CD8-positive, alpha-beta memory T cell (primary cell): Measurements from ENCODE around the gene OR2V1. TPM values are rescaled to one million over a fixed set of nuclear protein-coding genes. Genes with fewer than 3 reads are reported as not detected.

ENCODE experiments used
- CTCF ChIA-PET: fragments of 350-600 bp; sonication (Branson Sonifier 250); formaldehyde crosslinking; loops from one replicate; lab custom pipeline; 2021; ENCODE audit warnings: antibody characterized with exemption; lab: Charles Lee
- POLR2A ChIA-PET: fragments of 350-600 bp; sonication (Branson Sonifier 250); formaldehyde crosslinking; loops from one replicate; lab custom pipeline; 2021; ENCODE audit warnings: antibody characterized with exemption; lab: Charles Lee
- DNase-seq, 5 donors: peaks; one replicate each; pipeline versions ENCODE4 v3.0.0 to v3.0.0-alpha.2; 2020 to 2022; ENCODE audit warnings: mixed read lengths in 1 of 5
- H3K27ac ChIP-seq: one replicate; pipeline ENCODE4 v1.7.0; 2013; ENCODE audit warnings: low read depth, mild to moderate bottlenecking, low read length, moderate library complexity
- H3K27me3 ChIP-seq: 2 replicates; pipeline ENCODE4 v1.7.0; 2013; ENCODE audit warnings: low read length, mild to moderate bottlenecking; ENCODE audit not compliant: insufficient read depth, poor library complexity, severe bottlenecking
- H3K36me3 ChIP-seq: 2 replicates; pipeline ENCODE4 v1.7.0; 2013; ENCODE audit warnings: mild to moderate bottlenecking, low read length, moderate library complexity; ENCODE audit not compliant: insufficient read depth
- H3K4me1 ChIP-seq: 2 replicates; pipeline ENCODE4 v1.7.0; 2013; ENCODE audit warnings: mild to moderate bottlenecking, low read length, moderate library complexity; ENCODE audit not compliant: insufficient read depth
- H3K4me3 ChIP-seq: 2 replicates; pipeline ENCODE4 v1.7.0; 2013; ENCODE audit warnings: mild to moderate bottlenecking, low read length
- H3K9me3 ChIP-seq: 2 replicates; pipeline ENCODE4 v1.7.0; 2013; ENCODE audit warnings: mild to moderate bottlenecking, low read length
- H3K27ac Mint-ChIP-seq, 8 donors: one replicate each; pipeline ENCODE4 v1.8.0; 2020 to 2021; ENCODE audit warnings: mixed read lengths in 8 of 8, mild to moderate bottlenecking in 6 of 8, inconsistent platforms in 3 of 8, moderate library complexity in 3 of 8
- H3K27me3 Mint-ChIP-seq, 2 donors: one replicate each; pipeline ENCODE4 v1.8.0; 2020 to 2021; ENCODE audit warnings: mixed read lengths in 2 of 2, mild to moderate bottlenecking in 1 of 2, moderate library complexity in 1 of 2
- H3K36me3 Mint-ChIP-seq, 3 donors: one replicate each; pipeline ENCODE4 v1.8.0; 2020 to 2021; ENCODE audit warnings: mixed read lengths in 3 of 3, inconsistent platforms in 1 of 3, mild to moderate bottlenecking in 1 of 3
- H3K4me1 Mint-ChIP-seq, 3 donors: one replicate each; pipeline ENCODE4 v1.8.0; 2020 to 2021; ENCODE audit warnings: mixed read lengths in 3 of 3, inconsistent platforms in 1 of 3, mild to moderate bottlenecking in 1 of 3
- H3K4me3 Mint-ChIP-seq, 7 donors: one replicate each; pipeline ENCODE4 v1.8.0; 2020 to 2021; ENCODE audit warnings: mixed read lengths in 7 of 7, mild to moderate bottlenecking in 6 of 7, moderate library complexity in 4 of 7, inconsistent platforms in 2 of 7
- H3K9me3 Mint-ChIP-seq, 5 donors: one replicate each; pipeline ENCODE4 v1.8.0; 2020 to 2022; ENCODE audit warnings: mixed read lengths in 5 of 5, mild to moderate bottlenecking in 3 of 5, moderate library complexity in 2 of 5, inconsistent platforms in 1 of 5
- polyA plus RNA-seq: library from polyadenylated mRNA; unstranded; fragments of 300-500 nt; fragmentation: Illumina TruSeq; gene quantifications from one replicate; pipeline ENCODE4 v1.2.3, GENCODE V29; 2021
- total RNA-seq, 2 experiments: library from RNA; stranded (reverse); gene quantifications; one replicate each; pipeline ENCODE4 v1.2.3, GENCODE V29; 2021

OR2V1 gene
- total and polyA plus RNA-seq, 3 experiments from 2014 or later = not detected

GRCh38 chr5:181086026-181086883 lies 44.7 kb downstream of the OR2V1 start:
- Histone ChIP-seq H3K9me3 (no peaks in the 10 kb centered on the region), H3K27me3 (no peaks in the 10 kb centered on the region), H3K4me1 (no peaks in the 10 kb centered on the region), H3K27ac (no peak overlapping the region), H3K36me3 (no peaks in the 10 kb centered on the region), H3K4me3 (no peak overlapping the region)
- peaks cover 20 to 40% of the 10 kb centered on the region in 2 donors for H3K27me3 Mint-ChIP-seq
- H3K4me1 Mint-ChIP-seq = peaks cover 0 to 3% (median 0%) of the 10 kb centered on the region in 3 donors
- POLR2A ChIA-PET = no interaction called here
- H3K27ac Mint-ChIP-seq = no peak overlapping the region
- no peak overlapping the region for H3K4me3 Mint-ChIP-seq
- CTCF ChIA-PET = no interaction called here
- no peak for DNase-seq
- no peaks in the 10 kb centered on the region for H3K36me3 Mint-ChIP-seq
- no peaks in the 10 kb centered on the region for H3K9me3 Mint-ChIP-seq

- no peak overlapping the region for H3K27ac ChIP-seq
- no peaks in the 10 kb centered on the region for H3K36me3 Mint-ChIP-seq
- H3K9me3 Mint-ChIP-seq = no peaks in the 10 kb centered on the region
- H3K27ac Mint-ChIP-seq = no peak overlapping the region
- H3K27me3 Mint-ChIP-seq = peaks cover 20 to 43% of the 10 kb centered on the region in 2 donors
- H3K4me1 Mint-ChIP-seq = peaks cover 0 to 3% (median 0%) of the 10 kb centered on the region in 3 donors
- DNase-seq = no peak
- CTCF ChIA-PET = no interaction called here
- no peak overlapping the region for H3K4me3 ChIP-seq
- POLR2A ChIA-PET = no interaction called here
- H3K36me3 ChIP-seq = no peaks in the 10 kb centered on the region
- no peak overlapping the region for H3K4me3 Mint-ChIP-seq
- H3K4me1 ChIP-seq = no peaks in the 10 kb centered on the region
- no peaks in the 10 kb centered on the region for H3K9me3 ChIP-seq
- no peaks in the 10 kb centered on the region for H3K27me3 ChIP-seq
Measured at GRCh38 chr5:181084621-181085195, 46.3 kb downstream of the OR2V1 start.

DNA sequence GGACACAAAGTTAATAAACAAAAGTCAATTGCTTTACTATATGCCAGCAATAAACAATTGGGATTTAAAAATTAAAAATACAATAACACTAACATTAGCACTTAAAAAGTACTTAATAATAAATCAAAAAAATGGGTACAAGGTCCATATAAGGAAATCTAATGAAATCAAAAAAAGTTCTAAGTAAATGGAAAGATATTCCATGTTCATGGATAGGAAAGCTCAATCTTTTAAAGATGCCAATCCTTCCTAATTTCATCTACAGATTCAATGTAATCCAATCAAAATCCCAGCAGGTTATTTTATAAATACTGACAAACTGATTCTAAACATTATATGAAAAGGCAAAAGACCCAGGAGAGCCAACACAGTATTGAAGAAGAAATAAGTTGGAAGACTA lies 49.0 kb downstream of the OR2V1 start:
- H3K4me1 Mint-ChIP-seq = peaks cover 0 to 3% (median 0%) of the 10 kb centered on the region in 3 donors
- no peak for DNase-seq
- no peak overlapping the region for H3K4me3 ChIP-seq
- H3K27ac Mint-ChIP-seq = no peak overlapping the region
- ChIA-PET CTCF (no interaction called here), POLR2A (no interaction called here)
- no peaks in the 10 kb centered on the region for H3K27me3 ChIP-seq
- H3K4me1 ChIP-seq = no peaks in the 10 kb centered on the region
- no peaks in the 10 kb centered on the region for H3K9me3 ChIP-seq
- H3K36me3 ChIP-seq = no peaks in the 10 kb centered on the region
- H3K4me3 Mint-ChIP-seq = no peak overlapping the region
- peaks cover 17 to 49% of the 10 kb centered on the region in 2 donors for H3K27me3 Mint-ChIP-seq
- no peak overlapping the region for H3K27ac ChIP-seq
- peaks cover 0 to 2% (median 0%) of the 10 kb centered on the region in 3 donors for H3K36me3 Mint-ChIP-seq
- H3K9me3 Mint-ChIP-seq = peaks cover 0 to 2% (median 0%) of the 10 kb centered on the region in 5 donors

DNA sequence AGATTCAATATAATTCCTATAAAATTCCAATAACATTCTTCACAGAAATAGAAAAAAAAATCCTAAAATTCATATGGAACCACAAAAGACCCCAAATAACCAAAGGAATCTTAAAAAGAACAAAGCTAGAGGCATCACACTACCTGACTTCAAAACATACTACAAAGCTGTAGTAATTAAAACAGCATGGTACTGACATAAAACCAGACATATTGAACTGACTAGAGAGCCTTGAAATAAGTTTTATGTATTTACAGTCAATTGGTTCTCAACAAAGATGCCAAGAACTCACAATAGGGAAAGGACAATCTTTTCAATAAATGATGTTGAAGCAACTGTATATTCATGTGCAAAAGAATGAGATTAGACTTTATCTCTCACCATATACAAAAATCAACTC lies 54.0 kb downstream of the OR2V1 start:
- no peaks in the 10 kb centered on the region for H3K36me3 ChIP-seq
- no peak for DNase-seq
- CTCF ChIA-PET = no interaction called here
- no peak overlapping the region for H3K27ac Mint-ChIP-seq
- peaks cover 26 to 45% of the 10 kb centered on the region in 2 donors for H3K27me3 Mint-ChIP-seq
- H3K4me3 Mint-ChIP-seq = no peak overlapping the region
- H3K36me3 Mint-ChIP-seq = peaks cover 0 to 7% (median 0%) of the 10 kb centered on the region in 3 donors
- H3K9me3 Mint-ChIP-seq = peaks cover 0 to 10% (median 2%) of the 10 kb centered on the region in 5 donors
- H3K4me1 Mint-ChIP-seq = no peaks in the 10 kb centered on the region
- H3K27ac ChIP-seq = no peak overlapping the region
- no peaks in the 10 kb centered on the region for H3K27me3 ChIP-seq
- POLR2A ChIA-PET = no interaction called here
- H3K4me3 ChIP-seq = no peak overlapping the region
- no peaks in the 10 kb centered on the region for H3K4me1 ChIP-seq
- H3K9me3 ChIP-seq = no peaks in the 10 kb centered on the region

Other genes starting within 250 kb of the OR2V1 start
- under 1 TPM in 1 of 2 experiments, not detected in 1; 0.13 TPM for gene BTNL8, start 232.0 kb downstream of the OR2V1 start, total RNA-seq
- not detected for gene BTNL8, start 232.0 kb downstream of the OR2V1 start, polyA plus RNA-seq
- gene BTNL3, start 142.3 kb downstream of the OR2V1 start, total RNA-seq = not detected
- gene BTNL3, start 142.3 kb downstream of the OR2V1 start, polyA plus RNA-seq = not detected
- not detected for gene BTNL9, start 90.9 kb downstream of the OR2V1 start, total RNA-seq
- gene BTNL9, start 90.9 kb downstream of the OR2V1 start, polyA plus RNA-seq = not detected
- gene OR2V2, start 16.4 kb upstream of the OR2V1 start, total RNA-seq = not detected
- gene OR2V2, start 16.4 kb upstream of the OR2V1 start, polyA plus RNA-seq = not detected
- 1 to 10 TPM; 2.2 to 2.3 TPM for gene TRIM7, start 74.0 kb upstream of the OR2V1 start, total RNA-seq
- gene TRIM7, start 74.0 kb upstream of the OR2V1 start, polyA plus RNA-seq = 0.74 TPM
- gene TRIM41, start 92.1 kb upstream of the OR2V1 start, total RNA-seq = 10 to 100 TPM; 35.2 to 42.7 TPM
- gene TRIM41, start 92.1 kb upstream of the OR2V1 start, polyA plus RNA-seq = 2.2 TPM
- gene RACK1, start 112.7 kb upstream of the OR2V1 start, total RNA-seq = 1,000 to 10,000 TPM; 2,341 to 2,398 TPM
- 1,821 TPM for gene RACK1, start 112.7 kb upstream of the OR2V1 start, polyA plus RNA-seq
- 10 to 100 TPM; 14.1 to 17.1 TPM for gene TRIM52, start 130.0 kb upstream of the OR2V1 start, total RNA-seq
- gene TRIM52, start 130.0 kb upstream of the OR2V1 start, polyA plus RNA-seq = 46.3 TPM
- gene OR4F3, start 236.1 kb upstream of the OR2V1 start, total RNA-seq = not detected
- gene OR4F3, start 236.1 kb upstream of the OR2V1 start, polyA plus RNA-seq = not detected